Activated B cell treated with CpG ODN at 0.5 μM for 24 hours (primary cell): Measurements from ENCODE around the gene CD7. TPM values are rescaled to one million over a fixed set of nuclear protein-coding genes. Genes with fewer than 3 reads are reported as not detected.
A peak's percentile ranks its signal among the peaks of the same experiment; 100 is the strongest.

Experiments used
- ATAC-seq: fragments of 200-7000 bp; cut with Tn5 transposase; one replicate; pipeline ENCODE4 v1.10.0; 2021; ENCODE audit warnings: low read depth, mild to moderate bottlenecking, moderate library complexity
- CTCF ChIA-PET: fragments of 350-600 bp; sonication (Branson Sonifier 250); formaldehyde crosslinking; loops from one replicate; lab custom pipeline; 2021; ENCODE audit warnings: antibody characterized with exemption; lab: Charles Lee
- POLR2A ChIA-PET: fragments of 350-600 bp; sonication (Branson Sonifier 250); formaldehyde crosslinking; loops from one replicate; lab custom pipeline; 2021; ENCODE audit warnings: antibody characterized with exemption; lab: Charles Lee
- DNase-seq: peaks from one replicate; pipeline ENCODE4 v3.0.0; 2022
- H3K27ac Mint-ChIP-seq: one replicate; pipeline ENCODE4 v1.8.0; 2020; ENCODE audit warnings: mixed read lengths
- H3K27me3 Mint-ChIP-seq: one replicate; pipeline ENCODE4 v1.8.0; 2021; ENCODE audit warnings: mixed read lengths
- H3K36me3 Mint-ChIP-seq: one replicate; pipeline ENCODE4 v1.8.0; 2021; ENCODE audit warnings: low read depth, mixed read lengths
- H3K4me1 Mint-ChIP-seq: one replicate; pipeline ENCODE4 v1.8.0; 2021; ENCODE audit warnings: mixed read lengths
- H3K4me3 Mint-ChIP-seq: one replicate; pipeline ENCODE4 v1.8.0; 2020; ENCODE audit warnings: mild to moderate bottlenecking, mixed read lengths
- H3K9me3 Mint-ChIP-seq: one replicate; pipeline ENCODE4 v1.8.0; 2020; ENCODE audit warnings: mixed read lengths
- intact Hi-C: fragments of 100-400 bp; cut with micrococcal nuclease; formaldehyde crosslinking; loops from one replicate; pipeline ENCODE4 v1.15.1; 2024
- total RNA-seq: library from RNA; stranded (reverse); gene quantifications from 2 replicates; pipeline ENCODE4 v1.2.3, GENCODE V29; 2022
- TF ChIP-seq, protein P1 (sequence below): fragments of 200-600 bp; IDR thresholded peaks from one replicate; pipeline ENCODE4 v1.8.0; 2022; ENCODE audit warnings: antibody characterized with exemption, mild to moderate bottlenecking

The CD7 gene
- total RNA-seq, 1 donor from 2014 or later: 0.42 TPM

DNA sequence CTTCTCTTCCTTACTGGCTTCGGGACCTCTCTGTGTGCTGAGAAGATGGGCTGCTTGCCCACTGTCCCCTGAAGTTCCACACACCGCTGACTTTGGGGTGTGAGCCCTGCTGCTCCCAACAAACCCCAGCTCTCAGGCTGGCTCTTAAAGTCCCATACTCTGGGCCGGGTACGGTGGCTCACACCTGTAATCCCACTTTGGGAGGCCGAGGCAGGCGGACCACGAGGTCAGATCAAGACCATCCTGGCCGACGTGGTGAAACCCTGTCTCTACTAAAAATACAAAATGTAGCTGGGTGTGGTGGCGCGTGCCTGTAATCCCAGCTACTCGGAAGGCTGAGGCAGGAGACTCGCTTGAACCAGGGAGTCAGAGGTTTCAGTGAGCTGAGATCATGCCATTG is 17.2 kb downstream of the CD7 start:
- POLR2A ChIA-PET: interaction anchor here (0.6 to 5.8 kb wide), 9 partner anchors 8 to 254 kb away, joined by 3 to 100 read pairs (median 28); partner anchors contain the start of genes CCDC57 and CSNK1D
- Mint-ChIP-seq H3K4me3 (no peak overlapping the region), H3K4me1 (peaks cover 63% of the 10 kb centered on the region), H3K27ac (peak overlapping the region; percentile 77), H3K36me3 (peaks cover 4% of the 10 kb centered on the region), H3K9me3 (no peaks in the 10 kb centered on the region), H3K27me3 (no peaks in the 10 kb centered on the region)
- DNase-seq (no peak), ATAC-seq (no peak)
- intact Hi-C loops: no loop called here
- TF ChIP-seq, protein P1, sequence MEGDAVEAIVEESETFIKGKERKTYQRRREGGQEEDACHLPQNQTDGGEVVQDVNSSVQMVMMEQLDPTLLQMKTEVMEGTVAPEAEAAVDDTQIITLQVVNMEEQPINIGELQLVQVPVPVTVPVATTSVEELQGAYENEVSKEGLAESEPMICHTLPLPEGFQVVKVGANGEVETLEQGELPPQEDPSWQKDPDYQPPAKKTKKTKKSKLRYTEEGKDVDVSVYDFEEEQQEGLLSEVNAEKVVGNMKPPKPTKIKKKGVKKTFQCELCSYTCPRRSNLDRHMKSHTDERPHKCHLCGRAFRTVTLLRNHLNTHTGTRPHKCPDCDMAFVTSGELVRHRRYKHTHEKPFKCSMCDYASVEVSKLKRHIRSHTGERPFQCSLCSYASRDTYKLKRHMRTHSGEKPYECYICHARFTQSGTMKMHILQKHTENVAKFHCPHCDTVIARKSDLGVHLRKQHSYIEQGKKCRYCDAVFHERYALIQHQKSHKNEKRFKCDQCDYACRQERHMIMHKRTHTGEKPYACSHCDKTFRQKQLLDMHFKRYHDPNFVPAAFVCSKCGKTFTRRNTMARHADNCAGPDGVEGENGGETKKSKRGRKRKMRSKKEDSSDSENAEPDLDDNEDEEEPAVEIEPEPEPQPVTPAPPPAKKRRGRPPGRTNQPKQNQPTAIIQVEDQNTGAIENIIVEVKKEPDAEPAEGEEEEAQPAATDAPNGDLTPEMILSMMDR: no peak
- CTCF ChIA-PET: interaction anchor here (2.2 to 7.2 kb wide), 3 partner anchors 21 to 94 kb away, joined by 10 to 58 read pairs (median 12); no protein-coding TSS in a partner anchor

- Mint-ChIP-seq H3K4me3 (peak overlapping the region; percentile 64), H3K27me3 (no peaks in the 10 kb centered on the region), H3K9me3 (no peaks in the 10 kb centered on the region), H3K36me3 (peaks cover 4% of the 10 kb centered on the region), H3K4me1 (peaks cover 67% of the 10 kb centered on the region), H3K27ac (peak overlapping the region; percentile 100)
- DNase-seq (no peak), ATAC-seq (no peak)
- TF ChIP-seq, protein P1: no peak
- POLR2A ChIA-PET: interaction anchor here (0.7 to 5.8 kb wide), 6 partner anchors 14 to 150 kb away, joined by 4 to 100 read pairs (median 32); partner anchors contain the start of genes CCDC57 and CSNK1D
- intact Hi-C loops: loop anchor here (10.0 kb wide), 2 partner anchors 195 to 265 kb away; partner anchors contain the start of genes DCXR and RAC3
- CTCF ChIA-PET: interaction anchor here (2.2 to 7.2 kb wide), 3 partner anchors 22 to 94 kb away, joined by 7 to 58 read pairs (median 12); no protein-coding TSS in a partner anchor
These were observed 18.0 kb downstream of the CD7 start for GRCh38 chr17:82299452-82299851.

- CTCF ChIA-PET: interaction anchor here (0.8 to 7.2 kb wide), 4 partner anchors 23 to 371 kb away, joined by 3 to 58 read pairs (median 7); partner anchors contain the start of gene MAFG
- intact Hi-C loops: loop anchor here (1.0 to 10.0 kb wide), 6 partner anchors 23 to 264 kb away; partner anchors contain the start of genes CCDC57, CSNK1D, DCXR and RAC3
- H3K27ac Mint-ChIP-seq: peak overlapping the region; percentile 100
- H3K4me3 Mint-ChIP-seq: peak overlapping the region; percentile 97
- POLR2A ChIA-PET: interaction anchor here (0.6 to 5.8 kb wide), 28 partner anchors 8 to 1844 kb away, joined by 3 to 100 read pairs (median 8); partner anchors contain the start of genes CCDC57, CD7, CSNK1D and DCXR
- no peaks in the 10 kb centered on the region for H3K9me3 Mint-ChIP-seq
- H3K36me3 Mint-ChIP-seq: peaks cover 4% of the 10 kb centered on the region
- peaks cover 74% of the 10 kb centered on the region for H3K4me1 Mint-ChIP-seq
- ATAC-seq (peak; percentile 25), DNase-seq (no peak)
- TF ChIP-seq, protein P1: no peak
- H3K27me3 Mint-ChIP-seq: no peaks in the 10 kb centered on the region
These were observed 18.6 kb downstream of the CD7 start for GRCh38 chr17:82298538-82299421.

DNA sequence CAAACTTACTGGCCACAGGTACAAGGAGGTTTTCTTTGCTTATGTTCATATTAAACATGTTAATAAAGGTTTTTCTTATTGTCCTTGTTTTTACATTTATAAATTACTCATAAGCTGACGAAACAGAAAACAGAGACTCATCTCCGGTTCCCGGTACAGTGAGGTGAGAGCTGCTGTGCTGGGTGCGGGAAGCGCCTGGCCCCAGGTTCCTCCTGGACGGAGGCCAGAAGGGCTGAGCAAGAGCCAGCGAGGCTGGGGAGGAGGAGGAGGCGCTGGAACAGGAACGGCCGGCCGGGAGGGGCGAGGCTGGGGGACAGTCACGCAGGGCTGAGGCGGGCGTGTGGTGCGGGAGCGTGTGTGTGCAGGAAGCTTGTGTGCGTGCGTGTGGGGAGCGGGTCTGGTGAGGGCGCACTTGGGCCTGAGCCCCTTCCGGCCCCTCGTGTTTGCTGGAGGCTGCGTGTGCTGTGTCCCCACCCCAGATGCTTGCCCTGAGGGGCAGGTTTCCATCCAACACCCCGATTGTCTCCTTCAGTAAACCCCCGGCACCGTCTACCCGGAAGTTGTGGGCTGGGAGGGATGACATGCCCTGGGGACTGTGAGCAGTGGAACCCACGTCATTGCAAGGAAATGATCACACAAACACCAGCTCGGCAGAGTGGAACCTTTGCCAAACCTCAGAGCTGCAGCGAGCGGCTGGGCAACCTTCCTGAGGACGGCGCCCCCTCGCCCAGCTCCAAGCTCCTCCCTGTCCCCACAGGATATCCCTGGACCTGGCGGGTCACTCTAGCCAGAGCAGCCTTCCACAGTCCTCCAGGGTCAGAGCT is 19.5 kb downstream of the CD7 start:
- ChIA-PET CTCF (interaction anchor here (0.8 to 7.2 kb wide), 5 partner anchors 24 to 370 kb away, joined by 3 to 58 read pairs (median 7); partner anchors contain the start of gene MAFG), POLR2A (interaction anchor here (0.6 to 5.8 kb wide), 35 partner anchors 9 to 1843 kb away, joined by 3 to 100 read pairs (median 6); partner anchors contain the start of genes CCDC57, CD7, CSNK1D and DCXR)
- DNase-seq: peak; percentile 81
- Mint-ChIP-seq H3K4me1 (peaks cover 76% of the 10 kb centered on the region), H3K27ac (peak overlapping the region; percentile 100), H3K27me3 (no peaks in the 10 kb centered on the region), H3K4me3 (peak overlapping the region; percentile 97), H3K9me3 (no peaks in the 10 kb centered on the region), H3K36me3 (peaks cover 4% of the 10 kb centered on the region)
- TF ChIP-seq, protein P1: no peak
- ATAC-seq: peak; percentile 75
- intact Hi-C loops: loop anchor here (1.0 to 10.0 kb wide), 7 partner anchors 23 to 263 kb away; partner anchors contain the start of genes CCDC57, CSNK1D, DCXR and FASN
